Hepatocyte (in vitro differentiated cells): ENCODE measurements around the gene PGPEP1. TPM values are rescaled to one million over a fixed set of nuclear protein-coding genes. Genes with fewer than 3 reads are reported as not detected.

Experiments used
- DNase-seq: peaks from one replicate; pipeline ENCODE4 v3.0.0-alpha.2; 2016; ENCODE audit warnings: low spot score
- H2AFZ ChIP-seq: fragments of 200-600 bp; sonication (generic); 2 replicates; pipeline ENCODE4 v1.6.0; 2016; ENCODE audit warnings: antibody characterized with exemption, mild to moderate bottlenecking
- H3K27ac ChIP-seq: fragments of 200-600 bp; sonication (generic); 2 replicates; pipeline ENCODE4 v1.5.1; 2016; ENCODE audit warnings: mild to moderate bottlenecking
- H3K27me3 ChIP-seq: fragments of 200-600 bp; sonication (generic); 2 replicates; pipeline ENCODE4 v1.6.1; 2016
- H3K36me3 ChIP-seq: fragments of 200-600 bp; sonication (generic); replicated peaks from 2 replicates; pipeline ENCODE4 v1.5.1; 2016; ENCODE audit warnings: low read depth; ENCODE audit not compliant: insufficient read depth
- H3K4me1 ChIP-seq: fragments of 200-600 bp; sonication (generic); 2 replicates; pipeline ENCODE4 v1.5.1; 2016; ENCODE audit warnings: mild to moderate bottlenecking, moderate library complexity; ENCODE audit not compliant: insufficient read depth
- H3K4me2 ChIP-seq: fragments of 200-600 bp; sonication (generic); 2 replicates; pipeline ENCODE4 v1.6.0; 2016
- H3K4me3 ChIP-seq: fragments of 200-600 bp; sonication (generic); 2 replicates; pipeline ENCODE4 v1.5.1; 2016; ENCODE audit warnings: mild to moderate bottlenecking
- H3K79me2 ChIP-seq: fragments of 200-600 bp; sonication (generic); 2 replicates; pipeline ENCODE4 v1.6.0; 2017; ENCODE audit warnings: mild to moderate bottlenecking
- H3K9me2 ChIP-seq: fragments of 200-600 bp; sonication (generic); replicated peaks from 2 replicates; pipeline ENCODE4 v1.6.0; 2017; ENCODE audit warnings: mild to moderate bottlenecking; ENCODE audit not compliant: insufficient read depth
- H3K9me3 ChIP-seq: fragments of 200-600 bp; sonication (generic); 2 replicates; pipeline ENCODE4 v1.5.1; 2016; ENCODE audit warnings: low read depth, mild to moderate bottlenecking
- H4K20me1 ChIP-seq: fragments of 200-600 bp; sonication (generic); 2 replicates; pipeline ENCODE4 v1.6.0; 2016; ENCODE audit warnings: mild to moderate bottlenecking; ENCODE audit not compliant: insufficient read depth, poor library complexity, severe bottlenecking
- EZH2 ChIP-seq: fragments of 200-600 bp; sonication (generic); IDR thresholded peaks from 2 replicates; pipeline ENCODE4 v1.6.1; 2016; ENCODE audit warnings: antibody characterized with exemption, mild to moderate bottlenecking, borderline replicate concordance
- EZH2phosphoT487 ChIP-seq: fragments of 200-600 bp; sonication (generic); IDR thresholded peaks from one replicate; pipeline ENCODE4 v1.6.1; 2018; ENCODE audit warnings: antibody characterized with exemption, mild to moderate bottlenecking, low read depth, moderate library complexity; ENCODE audit not compliant: unreplicated experiment, severe bottlenecking
- WGBS: methylation state at CpG from one replicate; pipeline ENCODE4 v1.1.6; 2016; ENCODE audit warnings: low lambda C conversion rate; ENCODE audit errors: missing lambda C conversion rate; 5-methylcytosine and 5-hydroxymethylcytosine counted together
- polyA plus RNA-seq: library from polyadenylated mRNA; unstranded; fragments of >200 nt; fragmentation: Nextera tagmentation; extraction: Ambion mirVana; gene quantifications from 2 replicates; pipeline ENCODE4 v1.2.1, GENCODE V29; 2016
- total RNA-seq: library from RNA; depleted of rRNA; stranded (reverse); fragments of >200 nt; gene quantifications from 2 replicates; pipeline ENCODE4 v1.2.3, GENCODE V29; 2014
- TF ChIP-seq, protein P1 (sequence below): fragments of 200-600 bp; sonication (generic); IDR thresholded peaks from 2 replicates; pipeline ENCODE4 v1.5.1; 2016; ENCODE audit warnings: antibody characterized with exemption, mild to moderate bottlenecking; ENCODE audit not compliant: poor library complexity

The PGPEP1 gene
- total and polyA plus RNA-seq, 2 experiments from 2014 or later: 26.8 to 36.1 TPM

DNA sequence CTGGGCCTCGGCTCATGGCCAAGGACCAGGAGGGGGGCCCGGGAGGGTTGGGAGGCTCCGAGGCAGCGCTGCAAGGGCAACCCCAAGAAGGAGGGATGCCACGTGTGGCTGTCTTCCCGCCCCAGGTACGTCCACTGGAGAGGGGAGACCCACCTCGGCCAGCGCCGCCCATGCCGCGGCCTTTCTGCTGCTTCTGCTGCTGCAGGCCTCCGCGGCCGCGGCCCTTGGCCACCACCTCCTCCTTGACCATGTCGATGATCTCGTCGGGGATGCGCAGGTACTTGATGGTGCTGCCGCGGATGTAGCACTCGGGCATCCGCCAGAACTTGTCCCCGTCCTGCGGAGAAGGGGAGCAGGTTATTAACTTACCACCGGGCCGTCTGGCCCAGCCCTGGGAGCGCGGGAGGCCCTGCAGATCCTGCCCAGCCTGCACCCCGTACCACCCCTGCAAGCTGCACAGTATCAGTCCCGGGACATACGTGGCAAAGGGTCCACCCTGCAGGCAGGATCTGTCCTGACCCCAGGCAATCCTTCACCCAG, 30.8 kb upstream of the PGPEP1 start:
- H3K79me2 ChIP-seq: peaks cover 25% of the 10 kb centered on the region
- no peaks in the 10 kb centered on the region for H3K27me3 ChIP-seq
- peak overlapping the region; percentile 89 for H3K27ac ChIP-seq
- TF ChIP-seq, protein P1, sequence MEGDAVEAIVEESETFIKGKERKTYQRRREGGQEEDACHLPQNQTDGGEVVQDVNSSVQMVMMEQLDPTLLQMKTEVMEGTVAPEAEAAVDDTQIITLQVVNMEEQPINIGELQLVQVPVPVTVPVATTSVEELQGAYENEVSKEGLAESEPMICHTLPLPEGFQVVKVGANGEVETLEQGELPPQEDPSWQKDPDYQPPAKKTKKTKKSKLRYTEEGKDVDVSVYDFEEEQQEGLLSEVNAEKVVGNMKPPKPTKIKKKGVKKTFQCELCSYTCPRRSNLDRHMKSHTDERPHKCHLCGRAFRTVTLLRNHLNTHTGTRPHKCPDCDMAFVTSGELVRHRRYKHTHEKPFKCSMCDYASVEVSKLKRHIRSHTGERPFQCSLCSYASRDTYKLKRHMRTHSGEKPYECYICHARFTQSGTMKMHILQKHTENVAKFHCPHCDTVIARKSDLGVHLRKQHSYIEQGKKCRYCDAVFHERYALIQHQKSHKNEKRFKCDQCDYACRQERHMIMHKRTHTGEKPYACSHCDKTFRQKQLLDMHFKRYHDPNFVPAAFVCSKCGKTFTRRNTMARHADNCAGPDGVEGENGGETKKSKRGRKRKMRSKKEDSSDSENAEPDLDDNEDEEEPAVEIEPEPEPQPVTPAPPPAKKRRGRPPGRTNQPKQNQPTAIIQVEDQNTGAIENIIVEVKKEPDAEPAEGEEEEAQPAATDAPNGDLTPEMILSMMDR: no peak
- TF ChIP-seq EZH2phosphoT487 (no peak), EZH2 (no peak)
- H2AFZ ChIP-seq: no peak overlapping the region
- H3K4me3 ChIP-seq: no peak overlapping the region
- H3K4me1 ChIP-seq: peaks cover 33% of the 10 kb centered on the region
- H3K4me2 ChIP-seq: no peak overlapping the region
- no peaks in the 10 kb centered on the region for H3K9me3 ChIP-seq
- no peaks in the 10 kb centered on the region for H3K36me3 ChIP-seq
- H4K20me1 ChIP-seq: no peaks in the 10 kb centered on the region
- DNase-seq: no peak
- H3K9me2 ChIP-seq: no peaks in the 10 kb centered on the region
- WGBS: 94% methylated on average over 32 of the region's 33 CpGs

DNA sequence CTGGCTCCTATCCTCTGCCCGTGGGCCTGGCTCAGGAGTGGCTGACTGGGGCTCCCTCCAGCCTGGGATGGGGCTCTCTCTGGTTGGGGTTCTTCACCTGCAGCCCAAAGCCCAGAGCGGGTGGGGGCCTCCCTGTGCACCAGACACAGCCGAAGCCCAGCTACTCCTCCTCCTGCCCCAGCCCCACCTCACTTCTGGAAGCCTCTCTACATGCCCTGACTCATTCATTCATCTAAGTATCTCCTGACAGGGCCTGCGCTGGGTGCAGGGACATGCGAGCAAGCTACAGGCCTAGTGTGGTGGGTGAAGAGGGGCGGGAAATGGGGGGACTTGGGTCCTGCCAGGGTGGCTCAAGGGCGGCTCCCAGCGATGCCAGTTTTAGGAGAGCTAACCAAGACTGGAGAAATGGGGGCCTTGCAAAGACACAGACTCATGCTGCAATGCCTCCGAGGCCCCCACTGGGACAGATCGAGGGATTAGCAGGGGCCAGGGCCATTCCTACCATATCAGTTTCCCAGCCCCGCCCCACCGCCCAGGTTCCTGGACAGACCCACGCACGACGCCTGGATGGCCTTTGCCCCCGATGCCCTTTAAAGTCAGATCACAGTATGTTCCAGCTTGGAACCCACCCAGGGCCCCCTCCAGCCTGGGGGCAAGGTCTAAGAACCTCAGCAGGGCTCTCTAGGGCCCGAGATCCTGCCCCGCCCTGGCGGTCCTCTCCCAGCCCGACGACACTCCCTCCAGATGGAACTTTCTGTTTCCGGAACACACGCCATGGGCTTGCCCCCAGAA, 30.1 kb upstream of the PGPEP1 start:
- Histone ChIP-seq H3K27ac (peak overlapping the region; percentile 89), H4K20me1 (no peaks in the 10 kb centered on the region), H3K36me3 (no peaks in the 10 kb centered on the region), H3K4me1 (peaks cover 26% of the 10 kb centered on the region), H3K9me3 (no peaks in the 10 kb centered on the region), H3K79me2 (peaks cover 28% of the 10 kb centered on the region), H3K9me2 (no peaks in the 10 kb centered on the region), H3K27me3 (no peaks in the 10 kb centered on the region), H2AFZ (no peak overlapping the region), H3K4me2 (no peak overlapping the region), H3K4me3 (no peak overlapping the region)
- DNase-seq: peak; percentile 67
- WGBS: 74% methylated on average over 21 of the region's 23 CpGs
- no peak for TF ChIP-seq EZH2
- no peak for TF ChIP-seq EZH2phosphoT487
- TF ChIP-seq, protein P1: no peak

GRCh38 chr19:18310966-18311365, 29.4 kb upstream of the PGPEP1 start:
- peak; percentile 18 for DNase-seq
- Histone ChIP-seq H3K9me3 (no peaks in the 10 kb centered on the region), H3K79me2 (peaks cover 30% of the 10 kb centered on the region), H3K4me2 (no peak overlapping the region), H2AFZ (no peak overlapping the region), H3K4me1 (peaks cover 26% of the 10 kb centered on the region), H3K9me2 (no peaks in the 10 kb centered on the region), H3K27ac (peak overlapping the region; percentile 89), H4K20me1 (no peaks in the 10 kb centered on the region), H3K4me3 (no peak overlapping the region), H3K36me3 (no peaks in the 10 kb centered on the region), H3K27me3 (no peaks in the 10 kb centered on the region)
- TF ChIP-seq EZH2: no peak
- TF ChIP-seq EZH2phosphoT487: no peak
- TF ChIP-seq, protein P1: no peak
- WGBS: 95% methylated on average over 13 of the region's 13 CpGs
